ENCODE measurements around the gene RDH5.

- no peak for TF ChIP-seq CTCF (IDR thresholded peaks at IDR 0.05)
- no peak for TF ChIP-seq POLR2A (IDR thresholded peaks at IDR 0.05)
Observed at GRCh38 chr12:55760663-55761062, 40.5 kb downstream of the RDH5 start.
